Aorta (tissue), 5 donors: ENCODE measurements around the gene TATDN2. TPM values are rescaled to one million over a fixed set of nuclear protein-coding genes. Genes with fewer than 3 reads are reported as not detected.
A peak's percentile ranks its signal among the peaks of the same experiment; 100 is the strongest.
"Not testable (repeated sequence)": the region's sequence is repeated elsewhere in the genome, so short reads cannot be mapped to it uniquely, and the experiment has no call there.

Experiments
- ATAC-seq: fragments of 200-7000 bp; cut with Tn5 transposase; one replicate; pipeline ENCODE4 v1.9.1; 2022; ENCODE audit warnings: moderate library complexity; ENCODE audit not compliant: low FRiP score
- DNase-seq, 2 donors: peaks; one replicate each; pipeline ENCODE4 v3.0.0-alpha.2; 2020
- H3K27ac ChIP-seq, 2 donors: one replicate each; pipeline ENCODE4 v1.5.1; 2013; ENCODE audit warnings: low read length in 2 of 2, mild to moderate bottlenecking in 2 of 2, moderate library complexity in 2 of 2, control low read depth in 1 of 2, inconsistent platforms in 1 of 2, low read depth in 1 of 2
- H3K27me3 ChIP-seq, 2 donors: one replicate each; pipeline ENCODE4 v1.6.1; 2013; ENCODE audit warnings: control low read depth in 1 of 2, low read length in 1 of 2, mild to moderate bottlenecking in 1 of 2, moderate library complexity in 1 of 2; ENCODE audit not compliant: insufficient read depth in 2 of 2, control insufficient read depth in 1 of 2
- H3K36me3 ChIP-seq, 2 donors: one replicate each; pipeline ENCODE4 v1.6.1; 2013; ENCODE audit warnings: control low read depth in 1 of 2, low read length in 1 of 2, mild to moderate bottlenecking in 1 of 2; ENCODE audit not compliant: insufficient read depth in 2 of 2, control insufficient read depth in 1 of 2
- H3K4me1 ChIP-seq, 2 donors: one replicate each; pipeline ENCODE4 v1.6.1; 2013; ENCODE audit warnings: low read length in 2 of 2, control low read depth in 1 of 2, mild to moderate bottlenecking in 1 of 2, moderate library complexity in 1 of 2; ENCODE audit not compliant: insufficient read depth in 2 of 2, control insufficient read depth in 1 of 2
- H3K4me3 ChIP-seq, 2 donors: one replicate each; pipeline ENCODE4 v1.5.1; 2013; ENCODE audit warnings: low read length in 2 of 2, control low read depth in 1 of 2, mild to moderate bottlenecking in 1 of 2
- H3K9me3 ChIP-seq: one replicate; pipeline ENCODE4 v1.6.1; 2013; ENCODE audit warnings: mild to moderate bottlenecking, low read length; ENCODE audit not compliant: control insufficient read depth
- WGBS, 2 donors: extraction: QIAGEN DNeasy Blood & Tissue Kit; methylation state at CpG; one replicate each; pipeline ENCODE4 v1.1.7; 2013; 5-methylcytosine and 5-hydroxymethylcytosine counted together
- intact Hi-C, 2 donors: fragments of 100-400 bp; cut with DNase I; formaldehyde crosslinking; loops; one replicate each; pipeline versions ENCODE4 v1.14.2 to v1.15.0; 2022
- polyA plus RNA-seq, 2 donors: library from polyadenylated mRNA; stranded (reverse); fragments of 200-250 nt; gene quantifications; one replicate each; pipeline ENCODE4 v1.2.3, GENCODE V29; 2013
- total RNA-seq, 2 donors: library from RNA; stranded (reverse); fragmentation: NEBNext Ultra II Directional; extraction: Animal tissue kit (Norgen Biotek cat#: 25700); gene quantifications; one replicate each; pipeline ENCODE4 v1.2.1, GENCODE V29; 2021
- donor health status: healthy with polysubstance abuse.
- donor health status: Bipolar disorder and iron deficiency.
- donor health status: DM: no; HTN: no; CAD: no.
- donor health status: DM: no; HTN: no; CAD: no.
- donor health status: DM: yes; HTN: yes; CAD: no.

The TATDN2 gene
- total and polyA plus RNA-seq, 4 donors: 14.0 to 36.3 (median 22.6) TPM

DNA sequence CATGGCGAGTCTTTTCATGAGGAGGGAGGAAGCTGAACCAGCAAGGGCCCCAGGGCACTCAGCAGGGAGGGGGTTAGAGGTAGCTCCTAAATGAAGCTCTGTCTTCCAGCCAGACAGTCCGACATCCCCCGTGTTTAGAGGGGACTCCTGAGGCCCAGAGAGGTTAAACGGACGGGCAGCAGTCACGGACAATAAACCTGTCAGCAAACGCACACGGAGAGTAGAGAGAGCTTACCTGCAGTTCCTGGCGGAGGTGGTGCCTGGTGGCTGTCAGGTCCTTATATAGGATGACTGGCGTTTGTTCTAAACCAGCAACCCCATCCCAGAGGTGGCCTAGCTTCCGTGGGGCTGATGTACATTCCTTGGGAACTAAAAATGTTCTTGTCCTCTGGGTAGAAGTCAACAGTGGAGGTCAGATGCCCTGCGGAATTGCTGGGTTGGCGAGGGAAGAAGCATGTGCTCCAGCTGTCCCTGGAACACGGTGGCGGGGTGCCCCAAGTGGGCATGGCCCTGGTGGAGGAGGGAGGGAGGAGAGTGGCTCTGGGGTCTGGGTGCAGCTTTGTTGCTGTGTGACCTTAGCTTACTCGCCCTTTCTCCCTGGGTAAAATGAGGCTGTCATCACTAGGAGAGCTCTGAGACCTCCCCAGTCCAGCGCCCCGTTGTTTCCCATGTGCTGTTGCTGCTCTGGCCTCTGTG is 42.4 kb downstream of the TATDN2 start:
- H3K4me1 ChIP-seq: no peaks in the 10 kb centered on the region
- WGBS, 2 donors: 76 to 79% methylated on average over 18 of the region's 18 CpGs
- intact Hi-C loops: no loop called here
- no peak overlapping the region for H3K4me3 ChIP-seq
- no peaks in the 10 kb centered on the region for H3K9me3 ChIP-seq
- DNase-seq (peak in 1 of 2 donors; percentile 17), ATAC-seq (no peak)
- H3K36me3 ChIP-seq: no peaks in the 10 kb centered on the region
- H3K27ac ChIP-seq: no peak overlapping the region
- H3K27me3 ChIP-seq: no peaks in the 10 kb centered on the region

DNA sequence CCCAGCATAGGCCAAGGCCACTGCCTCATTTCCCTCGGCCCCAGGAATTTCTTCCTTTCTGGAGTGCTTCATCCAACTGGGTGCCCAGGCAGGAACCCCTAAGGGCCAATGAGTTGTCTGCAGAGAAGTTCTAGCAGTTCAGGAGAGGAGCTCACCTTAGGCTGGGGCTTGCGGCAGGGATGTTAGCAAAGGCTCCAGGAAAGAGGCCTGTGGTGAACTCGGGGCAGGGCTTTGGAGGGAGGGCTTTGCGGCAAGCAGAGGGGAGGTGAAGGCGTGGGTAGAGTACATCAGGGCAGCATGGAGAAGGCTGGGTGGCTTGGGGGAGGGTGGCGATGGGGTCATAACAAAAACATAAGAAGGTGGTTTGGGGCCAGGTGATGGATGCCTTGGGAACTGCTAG is 43.4 kb downstream of the TATDN2 start:
- no peaks in the 10 kb centered on the region for H3K36me3 ChIP-seq
- no peak overlapping the region for H3K4me3 ChIP-seq
- peak in 1 of 2 donors; percentile 33 for DNase-seq
- WGBS, 2 donors: 95% methylated on average over 6 of the region's 6 CpGs
- H3K27me3 ChIP-seq: no peaks in the 10 kb centered on the region
- intact Hi-C loops: no loop called here
- H3K9me3 ChIP-seq: no peaks in the 10 kb centered on the region
- no peak overlapping the region for H3K27ac ChIP-seq
- no peaks in the 10 kb centered on the region for H3K4me1 ChIP-seq
- ATAC-seq: no peak

DNA sequence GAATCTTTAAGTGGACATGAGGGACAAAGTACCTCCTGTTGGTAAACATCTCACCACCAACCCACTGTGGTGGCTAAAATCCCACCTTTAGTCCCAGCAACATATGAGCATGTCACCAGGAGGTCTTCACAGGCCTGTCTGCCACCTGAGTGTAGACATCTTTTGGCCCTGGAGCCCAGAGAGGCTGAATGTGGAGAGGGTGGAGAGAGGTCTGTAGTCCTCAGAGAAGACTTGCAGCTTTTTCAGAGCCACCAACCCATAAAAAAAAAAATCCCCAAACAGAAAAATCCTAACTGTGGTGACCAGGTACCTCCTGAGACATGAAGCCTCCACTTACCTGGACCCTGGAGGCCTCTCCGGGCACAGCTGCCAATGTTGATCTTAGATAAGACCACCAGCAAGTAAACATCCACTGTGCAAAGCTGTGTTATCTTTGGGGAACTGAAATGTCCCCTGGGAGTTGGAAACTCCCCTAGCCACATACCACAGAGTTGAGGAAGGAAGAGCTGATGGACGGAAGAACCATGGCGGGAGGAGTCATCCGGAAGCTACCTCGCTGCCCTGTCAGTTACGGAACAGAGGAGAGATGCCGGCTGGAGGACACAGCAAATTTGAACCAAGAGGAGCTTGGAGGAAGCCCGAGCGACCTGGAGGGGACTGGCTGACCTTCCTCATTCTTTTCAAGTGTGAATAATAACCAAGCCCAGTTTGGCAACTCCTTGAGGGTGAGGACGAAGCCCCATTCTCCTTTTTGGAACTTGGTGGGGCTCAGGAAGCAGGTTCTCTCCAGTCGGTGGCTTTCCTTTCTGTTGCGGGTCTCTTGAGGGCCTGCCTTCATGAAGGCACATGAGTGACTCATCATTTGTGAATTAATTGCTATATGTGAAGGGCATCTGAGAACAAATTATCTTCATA is 44.5 kb downstream of the TATDN2 start, which contains the start of gene GHRL:
Gene GHRL, minus strand, starts transcription at position 443 of the 915 bp plus-strand sequence. CDS start 2,767 bp downstream, outside the sequence.
- WGBS, 2 donors: 65% methylated on average over 12 of the region's 12 CpGs
- H3K27me3 ChIP-seq: no peaks in the 10 kb centered on the region
- ATAC-seq (no peak), DNase-seq (peak in 1 of 2 donors; percentile 55)
- intact Hi-C loops: no loop called here
- no peaks in the 10 kb centered on the region for H3K4me1 ChIP-seq
- H3K27ac ChIP-seq: no peak within 1 kb of the TSS
- H3K36me3 ChIP-seq: no peaks in the 10 kb centered on the region
- no peak within 1 kb of the TSS for H3K4me3 ChIP-seq
- no peaks in the 10 kb centered on the region for H3K9me3 ChIP-seq

GRCh38 chr3:10294030-10294586 is 45.8 kb downstream of the TATDN2 start:
- intact Hi-C loops: no loop called here
- Histone ChIP-seq H3K4me3 (no peak overlapping the region), H3K9me3 (no peaks in the 10 kb centered on the region), H3K4me1 (no peaks in the 10 kb centered on the region), H3K27ac (no peak overlapping the region), H3K27me3 (no peaks in the 10 kb centered on the region), H3K36me3 (no peaks in the 10 kb centered on the region)
- no peak for ATAC-seq
- WGBS, 2 donors: 90 to 92% methylated on average over 12 of the region's 12 CpGs
- peak in 1 of 2 donors; percentile 22 for DNase-seq

DNA sequence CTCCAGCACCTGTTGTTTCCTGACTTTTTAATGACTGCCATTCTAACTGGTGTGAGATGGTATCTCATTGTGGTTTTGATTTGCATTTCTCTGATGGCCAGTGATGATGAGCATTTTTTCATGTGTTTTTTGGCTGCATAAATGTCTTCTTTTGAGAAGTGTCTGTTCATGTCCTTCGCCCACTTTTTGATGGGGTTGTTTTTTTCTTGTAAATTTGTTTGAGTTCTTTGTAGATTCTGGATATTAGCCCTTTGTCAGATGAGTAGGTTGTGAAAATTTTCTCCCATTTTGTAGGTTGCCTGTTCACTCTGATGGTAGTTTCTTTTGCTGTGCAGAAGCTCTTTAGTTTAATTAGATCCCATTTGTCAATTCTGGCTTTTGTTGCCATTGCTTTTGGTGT is 49.8 kb downstream of the TATDN2 start:
- no CpG with 5 or more reads among the region's 1 CpG for WGBS, 2 donors
- H3K9me3 ChIP-seq, DNase-seq, H3K4me1 ChIP-seq, intact Hi-C loops, H3K4me3 ChIP-seq, ATAC-seq, H3K27ac ChIP-seq, H3K36me3 ChIP-seq, H3K27me3 ChIP-seq: not testable (repeated sequence)

DNA sequence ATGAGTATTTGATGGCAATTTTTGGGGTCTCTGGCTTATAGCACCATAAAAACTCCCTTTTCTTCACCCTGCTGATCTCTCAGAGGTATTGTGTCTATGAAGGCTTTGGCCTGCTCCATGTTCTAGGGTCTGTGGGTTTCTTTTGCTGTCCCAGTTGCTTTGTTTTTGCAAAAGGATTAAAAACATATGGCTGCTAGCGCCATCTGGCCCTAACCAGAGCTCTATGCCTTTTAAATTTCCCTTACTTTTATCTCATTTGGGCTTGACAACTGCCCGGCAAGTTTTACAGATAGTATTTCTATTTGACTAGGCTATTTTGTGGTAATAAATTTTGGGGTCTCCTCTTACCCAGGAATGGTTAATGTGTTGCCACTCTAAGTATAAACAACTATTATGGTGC is 50.9 kb downstream of the TATDN2 start:
- H3K27ac ChIP-seq: no peak overlapping the region
- H3K36me3 ChIP-seq: peaks cover 14 to 15% of the 10 kb centered on the region in 2 donors
- no peak overlapping the region for H3K4me3 ChIP-seq
- DNase-seq: no peak
- no peaks in the 10 kb centered on the region for H3K27me3 ChIP-seq
- intact Hi-C loops: no loop called here
- H3K4me1 ChIP-seq: no peaks in the 10 kb centered on the region
- ATAC-seq: no peak
- no peaks in the 10 kb centered on the region for H3K9me3 ChIP-seq
- 55 to 75% methylated on average over 2 of the region's 2 CpGs for WGBS, 2 donors

DNA sequence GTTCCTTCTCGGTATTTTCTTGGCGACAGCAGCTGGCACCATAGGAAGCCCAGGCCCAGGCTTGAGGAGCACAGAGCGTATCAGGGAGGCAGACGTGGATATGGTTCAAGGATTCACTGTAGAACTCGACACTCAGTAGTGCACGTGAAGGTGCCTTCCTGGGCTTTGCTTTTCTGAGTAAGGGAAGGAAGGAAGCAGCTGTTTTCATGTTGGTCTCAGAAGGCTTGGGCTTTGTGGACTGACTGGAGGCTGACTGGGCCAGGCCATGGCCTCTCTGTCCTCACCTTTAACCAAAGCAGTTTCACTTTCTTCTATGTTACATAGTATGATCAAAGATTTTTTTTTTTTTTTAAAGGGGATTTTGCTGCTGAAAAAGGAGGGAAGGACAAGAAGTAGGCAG is 51.4 kb downstream of the TATDN2 start:
- Histone ChIP-seq H3K4me3 (no peak overlapping the region), H3K27me3 (no peaks in the 10 kb centered on the region), H3K9me3 (no peaks in the 10 kb centered on the region), H3K36me3 (peaks cover 15 to 18% of the 10 kb centered on the region in 2 donors), H3K27ac (no peak overlapping the region), H3K4me1 (no peaks in the 10 kb centered on the region)
- DNase-seq (peak in 1 of 2 donors; percentile 10), ATAC-seq (no peak)
- intact Hi-C loops: no loop called here
- 67 to 80% methylated on average over 6 of the region's 6 CpGs for WGBS, 2 donors

DNA sequence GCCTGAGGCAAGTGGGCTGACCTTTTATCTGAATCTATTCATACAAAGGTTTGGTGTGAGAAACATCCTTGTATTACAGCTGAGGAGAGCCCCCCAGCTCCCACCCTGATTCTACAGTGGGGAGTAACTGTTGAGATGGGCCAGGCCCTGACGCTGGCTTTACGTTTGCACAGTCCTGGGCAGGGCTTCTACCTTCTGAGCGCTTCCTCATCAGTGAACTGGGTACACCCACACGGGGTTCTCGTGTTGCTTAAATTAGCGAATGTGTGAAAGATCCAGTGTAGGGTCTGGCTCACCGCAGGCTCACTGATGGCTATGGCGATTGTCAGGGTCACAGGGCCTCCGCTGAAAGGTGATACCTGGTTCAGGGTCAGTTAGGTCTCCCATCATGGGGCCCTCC is 51.8 kb downstream of the TATDN2 start:
- Histone ChIP-seq H3K36me3 (peaks cover 16 to 20% of the 10 kb centered on the region in 2 donors), H3K9me3 (no peaks in the 10 kb centered on the region), H3K27ac (no peak overlapping the region), H3K27me3 (no peaks in the 10 kb centered on the region), H3K4me1 (no peaks in the 10 kb centered on the region), H3K4me3 (no peak overlapping the region)
- intact Hi-C loops: no loop called here
- 81 to 88% methylated on average over 9 of the region's 9 CpGs for WGBS, 2 donors
- DNase-seq (peak in 1 of 2 donors; percentile 12), ATAC-seq (no peak)
